ENCODE results near the gene KCNT1.

DNA sequence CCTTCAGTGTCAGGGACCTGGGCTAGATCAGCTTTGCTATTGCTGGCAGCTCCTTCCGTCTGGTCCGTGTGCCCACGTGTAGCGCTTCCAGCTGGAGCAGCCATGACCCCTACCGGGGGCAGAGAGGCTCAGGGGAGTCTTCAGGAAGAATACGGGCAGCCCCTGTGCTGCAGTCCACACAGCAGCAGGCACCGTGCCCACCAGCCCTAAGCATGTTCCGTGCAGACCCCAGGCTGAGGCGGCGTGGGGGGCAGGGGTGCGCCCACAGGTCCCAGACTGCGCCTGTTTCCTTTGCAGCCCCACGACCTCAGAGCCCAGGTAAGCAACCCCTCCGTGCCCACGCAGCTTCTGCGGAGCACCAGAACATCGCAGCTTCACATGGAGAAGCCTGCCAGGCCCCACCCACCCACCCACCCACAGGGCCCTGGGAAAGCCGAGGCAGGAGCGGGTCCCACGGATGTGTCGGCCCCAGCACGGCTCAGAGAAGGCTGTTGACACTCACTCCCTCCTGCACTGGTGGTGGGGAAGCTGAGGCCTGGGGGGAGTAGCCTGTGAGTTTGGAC, 83.1 kb downstream of the KCNT1 start:
- TF ChIP-seq, protein P1, sequence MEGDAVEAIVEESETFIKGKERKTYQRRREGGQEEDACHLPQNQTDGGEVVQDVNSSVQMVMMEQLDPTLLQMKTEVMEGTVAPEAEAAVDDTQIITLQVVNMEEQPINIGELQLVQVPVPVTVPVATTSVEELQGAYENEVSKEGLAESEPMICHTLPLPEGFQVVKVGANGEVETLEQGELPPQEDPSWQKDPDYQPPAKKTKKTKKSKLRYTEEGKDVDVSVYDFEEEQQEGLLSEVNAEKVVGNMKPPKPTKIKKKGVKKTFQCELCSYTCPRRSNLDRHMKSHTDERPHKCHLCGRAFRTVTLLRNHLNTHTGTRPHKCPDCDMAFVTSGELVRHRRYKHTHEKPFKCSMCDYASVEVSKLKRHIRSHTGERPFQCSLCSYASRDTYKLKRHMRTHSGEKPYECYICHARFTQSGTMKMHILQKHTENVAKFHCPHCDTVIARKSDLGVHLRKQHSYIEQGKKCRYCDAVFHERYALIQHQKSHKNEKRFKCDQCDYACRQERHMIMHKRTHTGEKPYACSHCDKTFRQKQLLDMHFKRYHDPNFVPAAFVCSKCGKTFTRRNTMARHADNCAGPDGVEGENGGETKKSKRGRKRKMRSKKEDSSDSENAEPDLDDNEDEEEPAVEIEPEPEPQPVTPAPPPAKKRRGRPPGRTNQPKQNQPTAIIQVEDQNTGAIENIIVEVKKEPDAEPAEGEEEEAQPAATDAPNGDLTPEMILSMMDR (conservative IDR thresholded peaks at IDR 0.05; ENCODE audit: low read depth, low read length): no peak
- TF ChIP-seq EZH2 (IDR thresholded peaks at IDR 0.05; ENCODE audit: borderline replicate concordance, low read depth, low read length, poor library complexity, severe bottlenecking): no peak
